Measurements from ENCODE around the gene KCNQ5.

Gene KCNQ5

GRCh38 chr6:72683797-72684196 lies 61.9 kb downstream of the KCNQ5 start:
- no peak for DNase-seq

- DNase-seq = no peak
Observed at GRCh38 chr6:72689107-72689954, 67.5 kb downstream of the KCNQ5 start.

GRCh38 chr6:72691249-72691648 lies 69.4 kb downstream of the KCNQ5 start:
- DNase-seq = peak in 1 of 3 experiments; percentile 55

GRCh38 chr6:72696055-72696454 lies 74.2 kb downstream of the KCNQ5 start:
- DNase-seq = no peak

- no peak for DNase-seq
Observed at GRCh38 chr6:72699159-72699558, 77.3 kb downstream of the KCNQ5 start.

- DNase-seq = no peak
Observed at GRCh38 chr6:72702421-72702820, 80.6 kb downstream of the KCNQ5 start.

- DNase-seq = no peak
Observed at GRCh38 chr6:72703093-72703492, 81.2 kb downstream of the KCNQ5 start.

GRCh38 chr6:72704979-72705378 lies 83.1 kb downstream of the KCNQ5 start:
- DNase-seq = peak in 1 of 3 experiments; percentile 7

GRCh38 chr6:72709431-72709830 lies 87.6 kb downstream of the KCNQ5 start:
- DNase-seq = no peak

GRCh38 chr6:72711731-72712130 lies 89.9 kb downstream of the KCNQ5 start:
- no peak for DNase-seq

GRCh38 chr6:72712910-72713309 lies 91.0 kb downstream of the KCNQ5 start:
- DNase-seq = no peak

- DNase-seq = peak in 1 of 3 experiments; percentile 20
Observed at GRCh38 chr6:72715119-72715518, 93.3 kb downstream of the KCNQ5 start.

- no peak for DNase-seq
Observed at GRCh38 chr6:72716916-72717315, 95.1 kb downstream of the KCNQ5 start.

- DNase-seq = no peak
Observed at GRCh38 chr6:72720464-72720863, 98.6 kb downstream of the KCNQ5 start.

- no peak for DNase-seq
Observed at GRCh38 chr6:72721346-72721745, 99.5 kb downstream of the KCNQ5 start.

GRCh38 chr6:72724545-72724944 lies 102.7 kb downstream of the KCNQ5 start:
- no peak for DNase-seq

GRCh38 chr6:72728706-72729343 lies 107.0 kb downstream of the KCNQ5 start:
- no peak for DNase-seq

- DNase-seq = no peak
Observed at GRCh38 chr6:72733045-72733444, 111.2 kb downstream of the KCNQ5 start.

- no peak for DNase-seq
Observed at GRCh38 chr6:72738091-72738490, 116.2 kb downstream of the KCNQ5 start.

- DNase-seq = no peak
Observed at GRCh38 chr6:72739368-72739779, 117.5 kb downstream of the KCNQ5 start.

- DNase-seq = no peak
Observed at GRCh38 chr6:72740135-72740534, 118.3 kb downstream of the KCNQ5 start.

GRCh38 chr6:72741083-72741482 lies 119.2 kb downstream of the KCNQ5 start:
- no peak for DNase-seq

- no peak for DNase-seq
Observed at GRCh38 chr6:72742001-72742673, 120.3 kb downstream of the KCNQ5 start.

- no peak for DNase-seq
Observed at GRCh38 chr6:72746276-72746675, 124.4 kb downstream of the KCNQ5 start.

Data from NCI-H1417 (cell line).